Lower leg skin (tissue), 3 donors: ENCODE measurements around the gene CYS1.

Experiments used
- CTCF ChIP-seq, 3 donors: fragments of 450-650 bp; IDR thresholded peaks; one replicate each; pipeline ENCODE4 v1.5.1; 2016; ENCODE audit warnings: antibody characterized with exemption in 3 of 3, mild to moderate bottlenecking in 3 of 3, moderate library complexity in 2 of 3
- POLR2A ChIP-seq, 2 donors: fragments of 450-650 bp; IDR thresholded peaks; one replicate each; pipeline ENCODE4 v1.6.1; 2016 to 2017; ENCODE audit warnings: antibody characterized with exemption in 2 of 2, mild to moderate bottlenecking in 1 of 2, moderate library complexity in 1 of 2

DNA sequence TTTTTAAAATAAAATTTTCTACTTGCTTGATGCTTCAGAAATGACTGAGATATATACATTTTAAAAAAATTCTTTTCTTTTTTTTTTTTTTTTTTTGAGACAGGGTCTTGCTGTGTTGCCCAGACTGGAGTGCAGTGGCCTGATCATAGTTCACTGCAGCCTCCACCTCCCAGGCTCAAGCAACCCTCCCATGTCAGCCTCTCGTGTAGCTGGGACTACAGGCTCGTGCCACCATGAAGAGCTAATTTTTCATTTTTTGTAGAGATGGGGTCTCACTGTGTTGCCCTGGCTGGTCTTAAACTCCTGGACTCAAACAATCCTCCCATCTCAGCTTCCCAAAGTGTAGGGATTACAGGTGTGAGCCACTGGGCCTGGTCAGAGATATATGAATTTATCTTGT, 12.9 kb downstream of the CYS1 start:
- no peak for TF ChIP-seq CTCF (IDR thresholded peaks at IDR 0.05)
- no peak for TF ChIP-seq POLR2A (IDR thresholded peaks at IDR 0.05)
